ENCODE measurements around the gene PZP. TPM values are rescaled to one million over a fixed set of nuclear protein-coding genes. Genes with fewer than 3 reads are reported as not detected.
A peak's percentile ranks its signal among the peaks of the same experiment; 100 is the strongest.

The PZP gene
- total and polyA plus RNA-seq, 2 of the 13 experiments (the other 11 are each of a cell fraction or from before 2014, with no cell fraction given), result 0.07 to 0.89 TPM

- WGBS (ENCODE audit: low lambda C conversion rate), result 0% methylated on average over 1 of the region's 1 CpG
- Histone ChIP-seq H3K4me3 (replicated peaks in 1 of 3; ENCODE audit: insufficient read depth in 1 of 3, low read depth in 2 of 3, low read length in 3 of 3) (no peak overlapping the region; a peak in 1 of 6 replicates), H3K9me3 (ENCODE audit: low read length) (0 out of 2 replicates have a peak, but pooled peaks cover 4% of the 10 kb centered on the region), H3K79me2 (ENCODE audit: insufficient read depth, low read length) (no peaks in the 10 kb centered on the region), H3K27ac (ENCODE audit: extremely low read length, insufficient read depth, low read length) (peak overlapping the region; percentile 96), H3K4me1 (ENCODE audit: insufficient read depth, low read length) (peaks cover 89% of the 10 kb centered on the region), H3K9ac (ENCODE audit: insufficient read depth, low read depth, low read length) (peak overlapping the region; percentile 75), H3K36me3 (replicated peaks in 1 of 2; ENCODE audit: control insufficient read depth in 1 of 2, insufficient read depth in 2 of 2, low read length in 2 of 2) (no peaks in the 10 kb centered on the region), H3K27me3 (ENCODE audit: control insufficient read depth in 1 of 2, insufficient read depth in 2 of 2, low read length in 2 of 2) (no peaks in the 10 kb centered on the region), H4K20me1 (ENCODE audit: insufficient read depth, low read length) (no peaks in the 10 kb centered on the region), H3K4me2 (ENCODE audit: low read depth, low read length) (peak overlapping the region; percentile 65), H2AFZ (ENCODE audit: low read length) (no peak overlapping the region)
- FAIRE-seq (peak; percentile 95), ATAC-seq (peak; percentile 89), DNase-seq (ENCODE audit: low spot score) (peak; percentile 100)
- POLR2A ChIA-PET, result interaction anchor here (1.5 to 2.5 kb wide), 4 partner anchors 9 to 16 kb away, joined by 4 to 67 read pairs (median 11); partner anchors contain the start of gene A2M
- no TSS peak for BruUV-seq (replicated peaks)
- CTCF ChIA-PET (ENCODE audit: low intra/inter-chr PET ratio, low total read pairs), result no interaction called here
- in situ Hi-C loops (cut with HindIII; ENCODE audit: extremely low pct_ligation_motif_present, low pct_unique_long_range_greater_than_20kb), result no loop called here
- intact Hi-C loops (cut with micrococcal nuclease; ENCODE audit: unreplicated experiment), result loop anchor here (1.0 to 2.0 kb wide), 2 partner anchors 10 to 17 kb away; partner anchors contain the start of gene A2M
- TF ChIP-seq ZNF512 (CRISPR knock-in tag; IDR thresholded peaks at IDR 0.05) (no peak), DBP (CRISPR knock-in tag; IDR thresholded peaks at IDR 0.05; ENCODE audit: not compliant biosample characterization) (no peak), ZNF282 (IDR thresholded peaks at IDR 0.05; ENCODE audit: partially characterized antibody) (no peak), E2F5 (CRISPR knock-in tag; conservative IDR thresholded peaks at IDR 0.05) (no peak), CBFB (CRISPR knock-in tag; IDR thresholded peaks at IDR 0.05) (peak; percentile 53; the same call in 1 of the 2 replicates), EHMT2 (IDR thresholded peaks at IDR 0.05; ENCODE audit: borderline replicate concordance, low read depth, low read length) (peak; percentile 81; the same call in 1 of the 2 replicates), ZBED4 (CRISPR knock-in tag; IDR thresholded peaks at IDR 0.05; ENCODE audit: borderline replicate concordance) (peak; percentile 69; the same call in 1 of the 2 replicates), FOXA1 (IDR thresholded peaks at IDR 0.05) (peak; percentile 90), FOXA1 (CRISPR knock-in tag; IDR thresholded peaks at IDR 0.05) (peak; percentile 95), CREBL2 (CRISPR knock-in tag; IDR thresholded peaks at IDR 0.05; ENCODE audit: borderline replicate concordance) (no peak), BRF2 (CRISPR knock-in tag; IDR thresholded peaks at IDR 0.05) (0 out of 2 replicates have a peak, but pooled peaks have one; percentile 40), ZBTB1 (CRISPR knock-in tag; IDR thresholded peaks at IDR 0.05; ENCODE audit: borderline replicate concordance) (no peak)
Measured at GRCh38 chr12:9132008-9132535, 76.1 kb downstream of the PZP start.
